Natural killer cell (primary cell): Measurements from ENCODE around the gene NOLC1. TPM values are rescaled to one million over a fixed set of nuclear protein-coding genes. Genes with fewer than 3 reads are reported as not detected.

Source experiments
- ATAC-seq, 3 donors: fragments of 150-1000 bp in 2 of 3; fragments of 200-7000 bp in 1 of 3; cut with Tn5 transposase; 1 replicate in 1 of 3; 2 replicates in 2 of 3; pipeline ENCODE4 v1.10.0; 2021; ENCODE audit warnings: mild to moderate bottlenecking in 2 of 3, moderate library complexity in 2 of 3
- DNase-seq, 2 donors: peaks; one replicate each; pipeline versions ENCODE4 v3.0.0 to v3.0.0-alpha.2; 2013 to 2021; ENCODE audit warnings: mixed read lengths in 1 of 2
- H3K27ac ChIP-seq: one replicate; pipeline ENCODE4 v1.5.1; 2013; ENCODE audit warnings: mild to moderate bottlenecking, low read length
- H3K27me3 ChIP-seq: one replicate; pipeline ENCODE4 v1.6.1; 2013; ENCODE audit warnings: low read length; ENCODE audit not compliant: control insufficient read depth, insufficient read depth
- H3K36me3 ChIP-seq: one replicate; pipeline ENCODE4 v1.6.1; 2013; ENCODE audit warnings: low read length; ENCODE audit not compliant: control insufficient read depth, insufficient read depth
- H3K4me1 ChIP-seq: one replicate; pipeline ENCODE4 v1.6.1; 2013; ENCODE audit warnings: low read length; ENCODE audit not compliant: control insufficient read depth, insufficient read depth
- H3K4me3 ChIP-seq: one replicate; pipeline ENCODE4 v1.5.1; 2013; ENCODE audit warnings: low read length
- H3K9me3 ChIP-seq: one replicate; pipeline ENCODE4 v1.6.1; 2013; ENCODE audit warnings: low read length; ENCODE audit not compliant: control insufficient read depth, insufficient read depth
- H3K27ac Mint-ChIP-seq, 2 donors: one replicate each; pipeline ENCODE4 v1.8.0; 2022; ENCODE audit warnings: mild to moderate bottlenecking in 2 of 2, mixed read lengths in 2 of 2, moderate library complexity in 1 of 2
- H3K27me3 Mint-ChIP-seq, 2 donors: one replicate each; pipeline ENCODE4 v1.8.0; 2022; ENCODE audit warnings: low read depth in 2 of 2, mixed read lengths in 2 of 2
- H3K36me3 Mint-ChIP-seq: one replicate; pipeline ENCODE4 v1.8.0; 2022; ENCODE audit warnings: mixed read lengths
- H3K4me1 Mint-ChIP-seq, 2 donors: one replicate each; pipeline ENCODE4 v1.8.0; 2022; ENCODE audit warnings: mixed read lengths in 2 of 2
- H3K4me3 Mint-ChIP-seq: one replicate; pipeline ENCODE4 v1.8.0; 2022; ENCODE audit warnings: mild to moderate bottlenecking, moderate library complexity, mixed read lengths
- H3K9me3 Mint-ChIP-seq, 2 donors: one replicate each; pipeline ENCODE4 v1.8.0; 2022; ENCODE audit warnings: mixed read lengths in 2 of 2
- CTCF ChIP-seq: fragments of 200-600 bp; IDR thresholded peaks from one replicate; pipeline ENCODE4 v1.8.0; 2022; ENCODE audit warnings: antibody characterized with exemption
- WGBS: methylation state at CpG from one replicate; pipeline ENCODE4 v1.1.7; 2013; ENCODE audit warnings: missing lambda C conversion rate; ENCODE audit not compliant: insufficient coverage; 5-methylcytosine and 5-hydroxymethylcytosine counted together
- intact Hi-C: fragments of 100-400 bp; cut with micrococcal nuclease; formaldehyde crosslinking; loops from one replicate; pipeline ENCODE4 v1.14.2; 2022
- total RNA-seq, 4 donors: library from RNA; stranded (reverse); fragments of 120-200 nt in 1 of 4; gene quantifications; one replicate each; pipeline versions ENCODE4 v1.2.3 to v1.2.4, GENCODE V29; 2013 to 2022

The NOLC1 gene
- total RNA-seq, 3 donors from 2014 or later (not counting 1 experiment from before 2014, with no cell fraction given) = 42.6 to 47.5 (median 43.4) TPM

- Histone ChIP-seq H3K4me3 (no peak overlapping the region), H3K36me3 (peaks cover 55% of the 10 kb centered on the region), H3K9me3 (no peaks in the 10 kb centered on the region), H3K27ac (no peak overlapping the region), H3K27me3 (no peaks in the 10 kb centered on the region), H3K4me1 (no peaks in the 10 kb centered on the region)
- no peaks in the 10 kb centered on the region for H3K4me1 Mint-ChIP-seq
- no peaks in the 10 kb centered on the region for H3K27me3 Mint-ChIP-seq
- H3K4me3 Mint-ChIP-seq = no peak overlapping the region
- no peak overlapping the region for H3K27ac Mint-ChIP-seq
- intact Hi-C loops = no loop called here
- no peaks in the 10 kb centered on the region for H3K9me3 Mint-ChIP-seq
- DNase-seq = no peak
- no peak for TF ChIP-seq CTCF
- no peak for ATAC-seq
- WGBS = 85% methylated on average over 4 of the region's 4 CpGs
- peaks cover 11% of the 10 kb centered on the region for H3K36me3 Mint-ChIP-seq
Observed at GRCh38 chr10:102163342-102163989, 11.3 kb downstream of the NOLC1 start.

GRCh38 chr10:102167861-102168260 lies 15.7 kb downstream of the NOLC1 start:
- no peak for ATAC-seq
- no CpG with 5 or more reads among the region's 1 CpG for WGBS
- H3K27me3 ChIP-seq = no peaks in the 10 kb centered on the region
- H3K4me3 ChIP-seq = no peak overlapping the region
- H3K27ac Mint-ChIP-seq = no peak overlapping the region
- H3K36me3 Mint-ChIP-seq = no peaks in the 10 kb centered on the region
- no peak for DNase-seq
- H3K9me3 Mint-ChIP-seq = no peaks in the 10 kb centered on the region
- H3K4me1 ChIP-seq = peaks cover 9% of the 10 kb centered on the region
- H3K4me1 Mint-ChIP-seq = peaks cover 0 to 9% of the 10 kb centered on the region in 2 donors
- H3K4me3 Mint-ChIP-seq = no peak overlapping the region
- TF ChIP-seq CTCF = no peak
- intact Hi-C loops = no loop called here
- H3K9me3 ChIP-seq = no peaks in the 10 kb centered on the region
- no peaks in the 10 kb centered on the region for H3K27me3 Mint-ChIP-seq
- H3K36me3 ChIP-seq = peaks cover 12% of the 10 kb centered on the region
- no peak overlapping the region for H3K27ac ChIP-seq

GRCh38 chr10:102170602-102171001 lies 18.4 kb downstream of the NOLC1 start:
- Mint-ChIP-seq H3K27ac (no peak overlapping the region), H3K4me3 (no peak overlapping the region), H3K4me1 (peaks cover 0 to 9% of the 10 kb centered on the region in 2 donors), H3K27me3 (peaks cover 0 to 3% of the 10 kb centered on the region in 2 donors), H3K36me3 (no peaks in the 10 kb centered on the region), H3K9me3 (no peaks in the 10 kb centered on the region)
- Histone ChIP-seq H3K4me1 (peaks cover 9% of the 10 kb centered on the region), H3K27ac (no peak overlapping the region), H3K9me3 (no peaks in the 10 kb centered on the region), H3K36me3 (no peaks in the 10 kb centered on the region), H3K4me3 (no peak overlapping the region), H3K27me3 (no peaks in the 10 kb centered on the region)
- no peak for TF ChIP-seq CTCF
- intact Hi-C loops = no loop called here
- no peak for DNase-seq
- no peak for ATAC-seq
- 44% methylated on average over 1 of the region's 3 CpGs for WGBS

- Mint-ChIP-seq H3K4me1 (peaks cover 0 to 9% of the 10 kb centered on the region in 2 donors), H3K27ac (no peak overlapping the region), H3K27me3 (peaks cover 0 to 5% of the 10 kb centered on the region in 2 donors), H3K36me3 (no peaks in the 10 kb centered on the region), H3K4me3 (no peak overlapping the region), H3K9me3 (no peaks in the 10 kb centered on the region)
- Histone ChIP-seq H3K36me3 (no peaks in the 10 kb centered on the region), H3K9me3 (no peaks in the 10 kb centered on the region), H3K27me3 (no peaks in the 10 kb centered on the region), H3K4me3 (no peak overlapping the region), H3K27ac (no peak overlapping the region), H3K4me1 (peaks cover 9% of the 10 kb centered on the region)
- TF ChIP-seq CTCF = no peak
- 84% methylated on average over 8 of the region's 8 CpGs for WGBS
- ATAC-seq (no peak), DNase-seq (no peak)
- intact Hi-C loops = no loop called here
Observed at GRCh38 chr10:102172288-102172687, 20.1 kb downstream of the NOLC1 start.
